Left colon (tissue), 2 donors: ENCODE data around the gene PTPRR. TPM values are rescaled to one million over a fixed set of nuclear protein-coding genes. Genes with fewer than 3 reads are reported as not detected.
"Not testable (repeated sequence)": the region's sequence is repeated elsewhere in the genome, so short reads cannot be mapped to it uniquely, and the experiment has no call there.

Source experiments
- ATAC-seq: fragments of 200-7000 bp; cut with Tn5 transposase; one replicate; pipeline ENCODE4 v1.9.1; 2020; ENCODE audit warnings: mild to moderate bottlenecking, moderate library complexity
- DNase-seq, 2 donors: peaks; one replicate each; pipeline ENCODE4 v3.0.0-alpha.2; 2020
- intact Hi-C, 2 donors: fragments of 100-400 bp; cut with DNase I in 1 of 2; cut with micrococcal nuclease in 1 of 2; formaldehyde crosslinking; loops; one replicate each; pipeline versions ENCODE4 v1.11.2 to v1.14.0; 2022; cut with DNase I, micrococcal nuclease
- total RNA-seq, 2 donors: library from RNA; stranded (reverse); fragmentation: NEBNext Ultra II Directional; extraction: Animal tissue kit (Norgen Biotek cat#: 25700); gene quantifications; one replicate each; pipeline ENCODE4 v1.2.1, GENCODE V29; 2021
- donor health status: DM: no; HTN: no; CAD: no.
- donor health status: DM: yes; HTN: yes; CAD: no.

Gene PTPRR
- total RNA-seq, 2 donors from 2014 or later, result 13.1 to 48.8 TPM

- DNase-seq, result no peak
- intact Hi-C loops, result no loop called here
- no peak for ATAC-seq
Measured at GRCh38 chr12:70763666-70764065, 156.9 kb downstream of the PTPRR start.

GRCh38 chr12:70762000-70762399 lies 158.5 kb downstream of the PTPRR start:
- intact Hi-C loops, result no loop called here
- no peak for DNase-seq
- ATAC-seq, result no peak

GRCh38 chr12:70759161-70759918 lies 161.2 kb downstream of the PTPRR start:
- no peak for DNase-seq
- no peak for ATAC-seq
- intact Hi-C loops, result no loop called here

GRCh38 chr12:70758494-70758845 lies 162.1 kb downstream of the PTPRR start:
- intact Hi-C loops, result no loop called here
- no peak for DNase-seq
- no peak for ATAC-seq

GRCh38 chr12:70757830-70758493 lies 162.6 kb downstream of the PTPRR start:
- no peak for DNase-seq
- no peak for ATAC-seq
- intact Hi-C loops, result no loop called here

GRCh38 chr12:70756791-70757190 lies 163.7 kb downstream of the PTPRR start:
- intact Hi-C loops, result no loop called here
- ATAC-seq (peak; percentile 40), DNase-seq (no peak)

- no peak for DNase-seq
Measured at GRCh38 chr12:70756118-70756517, 164.4 kb downstream of the PTPRR start.

GRCh38 chr12:70754330-70754741 lies 166.2 kb downstream of the PTPRR start:
- peak in 1 of 2 donors; percentile 14 for DNase-seq
- ATAC-seq, result peak; percentile 73
- intact Hi-C loops, result no loop called here

More at GRCh38 chr12:70756118-70756517, 164.4 kb downstream of the PTPRR start:
- intact Hi-C loops, result no loop called here
- ATAC-seq, result peak; percentile 72

- intact Hi-C loops, result no loop called here
- ATAC-seq (peak; percentile 8), DNase-seq (no peak)
Measured at GRCh38 chr12:70752327-70752726, 168.2 kb downstream of the PTPRR start.

GRCh38 chr12:70749931-70750330 lies 170.6 kb downstream of the PTPRR start:
- DNase-seq (no peak), ATAC-seq (no peak)
- intact Hi-C loops, result no loop called here

- DNase-seq (no peak), ATAC-seq (peak; percentile 78)
- intact Hi-C loops, result no loop called here
Measured at GRCh38 chr12:70748809-70749208, 171.7 kb downstream of the PTPRR start.

- DNase-seq (no peak), ATAC-seq (peak; percentile 74)
- intact Hi-C loops, result no loop called here
Measured at GRCh38 chr12:70747445-70748260, 172.9 kb downstream of the PTPRR start.

- intact Hi-C loops, result no loop called here
Measured at GRCh38 chr12:70745048-70745447, 175.5 kb downstream of the PTPRR start.

GRCh38 chr12:70744178-70744577 lies 176.4 kb downstream of the PTPRR start:
- DNase-seq, result no peak
- intact Hi-C loops, result no loop called here
- no peak for ATAC-seq

More at GRCh38 chr12:70745048-70745447, 175.5 kb downstream of the PTPRR start:
- no peak for DNase-seq
- no peak for ATAC-seq

GRCh38 chr12:70741256-70741655 lies 179.3 kb downstream of the PTPRR start:
- ATAC-seq (peak; percentile 83), DNase-seq (peak in 1 of 2 donors; percentile 7)
- intact Hi-C loops, result no loop called here

- ATAC-seq (no peak), DNase-seq (no peak)
- intact Hi-C loops, result loop anchor here in 1 of 2 donors (10.0 kb wide), 1 partner anchor 655 kb away; no protein-coding TSS in a partner anchor
Measured at GRCh38 chr12:70739756-70740155, 180.8 kb downstream of the PTPRR start.

GRCh38 chr12:70736351-70737133 lies 184.0 kb downstream of the PTPRR start:
- intact Hi-C loops, result loop anchor here in 1 of 2 donors (10.0 kb wide), 1 partner anchor 658 kb away; no protein-coding TSS in a partner anchor
- peak; percentile 49 to 61 for DNase-seq
- ATAC-seq, result peak; percentile 84

GRCh38 chr12:70735197-70735596 lies 185.3 kb downstream of the PTPRR start:
- intact Hi-C loops, result loop anchor here in 1 of 2 donors (10.0 kb wide), 1 partner anchor 660 kb away; no protein-coding TSS in a partner anchor
- not testable (repeated sequence) for ATAC-seq, DNase-seq
